Lower leg skin (tissue), 4 donors: ENCODE data around the gene NCAM1. TPM values are rescaled to one million over a fixed set of nuclear protein-coding genes. Genes with fewer than 3 reads are reported as not detected.

Source experiments
- DNase-seq, 2 donors: peaks; one replicate each; pipeline ENCODE4 v3.0.0-alpha.2; 2019; ENCODE audit warnings: low spot score in 2 of 2
- H3K4me3 ChIP-seq: fragments of 200-600 bp; sonication (generic); 2 replicates; pipeline ENCODE4 v1.5.1; 2017; ENCODE audit warnings: mild to moderate bottlenecking, low read depth; ENCODE audit not compliant: poor library complexity, severe bottlenecking
- CTCF ChIP-seq, 3 donors: fragments of 450-650 bp; IDR thresholded peaks; one replicate each; pipeline ENCODE4 v1.5.1; 2016; ENCODE audit warnings: antibody characterized with exemption in 3 of 3, mild to moderate bottlenecking in 3 of 3, moderate library complexity in 2 of 3
- POLR2A ChIP-seq, 2 donors: fragments of 450-650 bp; IDR thresholded peaks; one replicate each; pipeline ENCODE4 v1.6.1; 2016 to 2017; ENCODE audit warnings: antibody characterized with exemption in 2 of 2, mild to moderate bottlenecking in 1 of 2, moderate library complexity in 1 of 2
- WGBS, 2 donors: methylation state at CpG; one replicate each; pipeline ENCODE4 v1.1.5; 2018; 5-methylcytosine and 5-hydroxymethylcytosine counted together
- intact Hi-C: fragments of 100-400 bp; cut with DNase I; formaldehyde crosslinking; loops from one replicate; pipeline ENCODE4 v1.15.0; 2023; ENCODE audit warnings: low total_unique reads
- total RNA-seq, 4 donors: library from RNA; depleted of rRNA; stranded (reverse); fragments of >200 nt; gene quantifications; one replicate each; pipeline ENCODE4 v1.1.0, GENCODE V29; 2016

Gene NCAM1
- total RNA-seq, 4 donors from 2014 or later = 1.7 to 7.1 (median 3.8) TPM

- intact Hi-C loops = no loop called here
- no peak for TF ChIP-seq CTCF (IDR thresholded peaks at IDR 0.05)
- no peak for TF ChIP-seq POLR2A (IDR thresholded peaks at IDR 0.05)
- 72 to 81% methylated on average over 9 of the region's 9 CpGs for WGBS, 2 donors
- H3K4me3 ChIP-seq = no peak overlapping the region
- peak in 1 of 2 donors; percentile 36 for DNase-seq
These were observed 302.4 kb downstream of the NCAM1 start for GRCh38 chr11:113263458-113264259.

- H3K4me3 ChIP-seq = no peak overlapping the region
- WGBS, 2 donors = 68 to 76% methylated on average over 2 of the region's 2 CpGs
- TF ChIP-seq POLR2A (IDR thresholded peaks at IDR 0.05) = no peak
- TF ChIP-seq CTCF (IDR thresholded peaks at IDR 0.05) = no peak
- DNase-seq = peak in 1 of 2 donors; percentile 12
- intact Hi-C loops = no loop called here
These were observed 304.1 kb downstream of the NCAM1 start for GRCh38 chr11:113265362-113265761.

- TF ChIP-seq CTCF (IDR thresholded peaks at IDR 0.05) = no peak
- no peak for TF ChIP-seq POLR2A (IDR thresholded peaks at IDR 0.05)
- no peak overlapping the region for H3K4me3 ChIP-seq
- intact Hi-C loops = no loop called here
- 85 to 94% methylated on average over 7 of the region's 7 CpGs for WGBS, 2 donors
- peak in 1 of 2 donors; percentile 78 for DNase-seq
These were observed 306.3 kb downstream of the NCAM1 start for GRCh38 chr11:113267493-113267892.

- DNase-seq = peak in 1 of 2 donors; percentile 57
- no peak for TF ChIP-seq POLR2A (IDR thresholded peaks at IDR 0.05)
- no peak for TF ChIP-seq CTCF (IDR thresholded peaks at IDR 0.05)
- intact Hi-C loops = no loop called here
- no peak overlapping the region for H3K4me3 ChIP-seq
- 94 to 100% methylated on average over 2 of the region's 2 CpGs for WGBS, 2 donors
These were observed 307.9 kb downstream of the NCAM1 start for GRCh38 chr11:113269096-113269495.

GRCh38 chr11:113269636-113270035 is 308.4 kb downstream of the NCAM1 start:
- WGBS, 2 donors = 84 to 85% methylated on average over 5 of the region's 5 CpGs
- DNase-seq = no peak
- no peak overlapping the region for H3K4me3 ChIP-seq
- TF ChIP-seq CTCF (IDR thresholded peaks at IDR 0.05) (no peak), POLR2A (IDR thresholded peaks at IDR 0.05) (no peak)
- intact Hi-C loops = no loop called here
